ENCODE measurements around the gene PIK3CB.
A peak's percentile ranks its signal among the peaks of the same experiment; 100 is the strongest.
"Not testable (repeated sequence)": the region's sequence is repeated elsewhere in the genome, so short reads cannot be mapped to it uniquely, and the experiment has no call there.

Gene PIK3CB

GRCh38 chr3:138690036-138690435, 144.7 kb downstream of the PIK3CB start:
- TF ChIP-seq CTCF (conservative IDR thresholded peaks at IDR 0.05; ENCODE audit: low read length) = no peak
- no peak for DNase-seq (ENCODE audit: low read depth)
- no peak overlapping the region for H3K4me3 ChIP-seq (ENCODE audit: low read length)

GRCh38 chr3:138688871-138689299, 145.8 kb downstream of the PIK3CB start:
- no peak for DNase-seq (ENCODE audit: low read depth)
- no peak overlapping the region for H3K4me3 ChIP-seq (ENCODE audit: low read length)
- TF ChIP-seq CTCF (conservative IDR thresholded peaks at IDR 0.05; ENCODE audit: low read length) = no peak

GRCh38 chr3:138687236-138687635, 147.5 kb downstream of the PIK3CB start:
- H3K4me3 ChIP-seq (ENCODE audit: low read length) = no peak overlapping the region
- DNase-seq (ENCODE audit: low read depth) = no peak
- TF ChIP-seq CTCF (conservative IDR thresholded peaks at IDR 0.05; ENCODE audit: low read length) = no peak

- DNase-seq (ENCODE audit: low read depth) = peak; percentile 86
- H3K4me3 ChIP-seq (ENCODE audit: low read length) = no peak overlapping the region
- TF ChIP-seq CTCF (conservative IDR thresholded peaks at IDR 0.05; ENCODE audit: low read length) = no peak
Measured at GRCh38 chr3:138686771-138687221, 147.9 kb downstream of the PIK3CB start.

- no peak for DNase-seq (ENCODE audit: low read depth)
- no peak for TF ChIP-seq CTCF (conservative IDR thresholded peaks at IDR 0.05; ENCODE audit: low read length)
- H3K4me3 ChIP-seq (ENCODE audit: low read length) = no peak overlapping the region
Measured at GRCh38 chr3:138684396-138684795, 150.3 kb downstream of the PIK3CB start.

- DNase-seq (ENCODE audit: low read depth) = no peak
- no peak overlapping the region for H3K4me3 ChIP-seq (ENCODE audit: low read length)
- TF ChIP-seq CTCF (conservative IDR thresholded peaks at IDR 0.05; ENCODE audit: low read length) = no peak
Measured at GRCh38 chr3:138682648-138683047, 152.1 kb downstream of the PIK3CB start.

GRCh38 chr3:138681463-138682220, 153.1 kb downstream of the PIK3CB start:
- no peak for TF ChIP-seq CTCF (conservative IDR thresholded peaks at IDR 0.05; ENCODE audit: low read length)
- DNase-seq (ENCODE audit: low read depth) = no peak
- no peak overlapping the region for H3K4me3 ChIP-seq (ENCODE audit: low read length)

- H3K4me3 ChIP-seq (ENCODE audit: low read length); DNase-seq (ENCODE audit: low read depth): not testable (repeated sequence)
Measured at GRCh38 chr3:138680974-138681373, 153.8 kb downstream of the PIK3CB start.
